Heart left ventricle (tissue), 13 donors: Measurements from ENCODE around the gene TAPT1.

ENCODE experiments used
- CTCF ChIP-seq, 12 donors: fragments of 200-600 bp; sonication (generic) in 4 of 12; IDR thresholded peaks; one replicate each; pipeline versions ENCODE4 v1.5.0 to v1.8.0; 2018 to 2022; ENCODE audit warnings: antibody characterized with exemption in 12 of 12, mild to moderate bottlenecking in 5 of 12
- POLR2A ChIP-seq, 2 donors: fragments of 450-650 bp; IDR thresholded peaks; one replicate each; pipeline ENCODE4 v1.6.1; 2017; ENCODE audit warnings: antibody characterized with exemption in 2 of 2, mild to moderate bottlenecking in 2 of 2, moderate library complexity in 2 of 2
- donor health status: ischemic (EF 13 %, LVEDD 7.1; RV severe dilation, severe dysfunction).
- donor health status: DM: no; HTN: yes; CAD: no.
- donor health status: DM: no; HTN: no; CAD: no.
- donor health status: ischemic (EF 25% LVEDD 6.9; RV normal size, moderate dysfunction).
- donor health status: ischemic (EF 25% LVEDD 5.7; RV mildly dilated, moderate dysfunction).
- donor health status: ischemic (EF 35%, LVEDD 5.7; RV mildly dilated, moderate dysfunction).
- donor health status: nonischemic (EF 11% LVEDD 7.7; RV severe dilation, severe dysfunction).
- donor health status: DM: yes; HTN: yes; CAD: no.
- donor health status: PGD.
- donor health status: ischemic (EF 29% LVEDD 5.4; RV normal size, mild dysfunction).
- donor health status: nonischemic (EF 23%, LVEDD 6.1; RV moderate dilation, normal function).

GRCh38 chr4:16229604-16230003 lies 3.3 kb upstream of the TAPT1 start:
- TF ChIP-seq CTCF (IDR thresholded peaks at IDR 0.05) (no peak), POLR2A (IDR thresholded peaks at IDR 0.05) (no peak)
